ENCODE results near the gene SLC13A3.

DNA sequence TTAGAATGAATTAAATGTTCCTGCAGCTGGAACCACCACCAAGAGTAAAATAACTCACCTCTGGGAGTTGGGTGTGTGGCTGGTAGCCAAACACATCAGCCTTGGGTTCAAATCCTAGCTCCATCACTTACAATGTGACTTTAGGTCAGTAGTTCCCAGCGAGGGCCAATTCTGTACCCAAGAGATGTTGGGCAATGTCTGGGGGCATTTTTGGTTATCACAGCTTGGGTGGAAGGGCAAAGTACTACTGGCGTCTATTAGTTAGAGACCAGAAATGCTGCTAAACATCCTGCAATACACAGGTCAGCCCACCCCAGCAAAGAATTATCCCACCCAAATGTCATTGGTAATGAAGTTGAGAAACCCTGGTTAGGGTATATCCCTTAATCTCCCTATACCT is 48.8 kb downstream of the SLC13A3 start:
- TF ChIP-seq, protein P1, sequence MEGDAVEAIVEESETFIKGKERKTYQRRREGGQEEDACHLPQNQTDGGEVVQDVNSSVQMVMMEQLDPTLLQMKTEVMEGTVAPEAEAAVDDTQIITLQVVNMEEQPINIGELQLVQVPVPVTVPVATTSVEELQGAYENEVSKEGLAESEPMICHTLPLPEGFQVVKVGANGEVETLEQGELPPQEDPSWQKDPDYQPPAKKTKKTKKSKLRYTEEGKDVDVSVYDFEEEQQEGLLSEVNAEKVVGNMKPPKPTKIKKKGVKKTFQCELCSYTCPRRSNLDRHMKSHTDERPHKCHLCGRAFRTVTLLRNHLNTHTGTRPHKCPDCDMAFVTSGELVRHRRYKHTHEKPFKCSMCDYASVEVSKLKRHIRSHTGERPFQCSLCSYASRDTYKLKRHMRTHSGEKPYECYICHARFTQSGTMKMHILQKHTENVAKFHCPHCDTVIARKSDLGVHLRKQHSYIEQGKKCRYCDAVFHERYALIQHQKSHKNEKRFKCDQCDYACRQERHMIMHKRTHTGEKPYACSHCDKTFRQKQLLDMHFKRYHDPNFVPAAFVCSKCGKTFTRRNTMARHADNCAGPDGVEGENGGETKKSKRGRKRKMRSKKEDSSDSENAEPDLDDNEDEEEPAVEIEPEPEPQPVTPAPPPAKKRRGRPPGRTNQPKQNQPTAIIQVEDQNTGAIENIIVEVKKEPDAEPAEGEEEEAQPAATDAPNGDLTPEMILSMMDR (IDR thresholded peaks at IDR 0.05; ENCODE audit: insufficient read depth, low read depth, low read length), result no peak
- TF ChIP-seq EZH2 (IDR thresholded peaks at IDR 0.05; ENCODE audit: insufficient read depth, low read length), result no peak

Data from astrocyte (in vitro differentiated cells and primary cell).